HEK293 (cell line): ENCODE measurements around the gene TMCC1.

Source experiments
- CTCF ChIA-PET: fragments of 350-600 bp; formaldehyde crosslinking; extraction: SDS; loops from one replicate; lab custom pipeline; 2021; ENCODE audit warnings: antibody characterized with exemption; lab: Yijun Ruan, JAX
- POLR2A ChIA-PET: fragments of 300-600 bp; formaldehyde crosslinking; extraction: SDS; loops from one replicate; lab custom pipeline; 2020; ENCODE audit warnings: antibody characterized with exemption, inconsistent platforms; lab: Yijun Ruan, JAX
- H3K27ac ChIP-seq: fragments of 200-500 bp; sonication (Bioruptor generic); 2 replicates; pipeline ENCODE4 v1.5.1; 2014; ENCODE audit warnings: low read depth, low read length, control low read depth, inconsistent platforms; ENCODE audit errors: extremely low read depth
- H3K36me3 ChIP-seq, 2 experiments: fragments of 200-500 bp in 1 of 2; sonication (Bioruptor generic) in 1 of 2; 1 replicate in 1 of 2; 2 replicates in 1 of 2; pipeline ENCODE4 v1.5.1; 2014 to 2017; ENCODE audit warnings: inconsistent platforms in 2 of 2, low read length in 2 of 2; ENCODE audit not compliant: control insufficient read depth in 2 of 2, insufficient read depth in 1 of 2
- H3K4me1 ChIP-seq: fragments of 200-500 bp; sonication (Bioruptor generic); 2 replicates; pipeline ENCODE4 v1.5.1; 2014; ENCODE audit warnings: mild to moderate bottlenecking, low read length, inconsistent platforms; ENCODE audit not compliant: control insufficient read depth, insufficient read depth
- H3K4me3 ChIP-seq: 2 replicates; pipeline ENCODE4 v1.5.1; 2011; ENCODE audit warnings: low read depth, mild to moderate bottlenecking, control low read depth, low read length, moderate library complexity
- H3K9me3 ChIP-seq: fragments of 200-500 bp; sonication (Bioruptor generic); 2 replicates; pipeline ENCODE4 v1.5.1; 2014; ENCODE audit warnings: low read depth, low read length, inconsistent platforms; ENCODE audit not compliant: control insufficient read depth, insufficient read depth
- EGR2 ChIP-seq: fragments of 450-650 bp; formaldehyde crosslinking; IDR thresholded peaks from 2 replicates; pipeline ENCODE4 v1.5.1; 2016; ENCODE audit warnings: low read depth, missing biosample characterization, missing genetic modification characterization
- GLIS2 ChIP-seq: fragments of 450-650 bp; formaldehyde crosslinking; IDR thresholded peaks from 2 replicates; pipeline ENCODE4 v1.5.1; 2016; ENCODE audit warnings: missing biosample characterization, missing genetic modification characterization
- HOXD13 ChIP-seq: sonication (generic); formaldehyde crosslinking; IDR thresholded peaks from 2 replicates; pipeline ENCODE4 v1.8.0; 2022; ENCODE audit warnings: missing genetic modification reagents, borderline replicate concordance
- IKZF3 ChIP-seq: fragments of 450-650 bp; IDR thresholded peaks from 2 replicates; pipeline ENCODE4 v1.5.0; 2018; ENCODE audit warnings: missing biosample characterization, mild to moderate bottlenecking, missing genetic modification characterization, moderate library complexity
- ZBTB17 ChIP-seq: fragments of 450-650 bp; formaldehyde crosslinking; IDR thresholded peaks from 2 replicates; pipeline ENCODE4 v1.5.1; 2016; ENCODE audit warnings: missing biosample characterization, missing genetic modification characterization
- ZNF114 ChIP-seq: fragments of 450-650 bp; formaldehyde crosslinking; IDR thresholded peaks from 2 replicates; pipeline ENCODE4 v1.5.0; 2017; ENCODE audit warnings: missing biosample characterization, missing genetic modification characterization
- ZNF132 ChIP-seq: fragments of 450-650 bp; formaldehyde crosslinking; IDR thresholded peaks from 2 replicates; pipeline ENCODE4 v1.5.1; 2017; ENCODE audit warnings: missing biosample characterization, missing genetic modification characterization, borderline replicate concordance
- ZNF366 ChIP-seq: fragments of 450-650 bp; formaldehyde crosslinking; conservative IDR thresholded peaks from 2 replicates; pipeline ENCODE4 v1.5.1; 2016; ENCODE audit warnings: missing biosample characterization, missing genetic modification characterization
- ZNF416 ChIP-seq: fragments of 450-650 bp; formaldehyde crosslinking; IDR thresholded peaks from 2 replicates; pipeline ENCODE4 v1.5.1; 2016; ENCODE audit warnings: missing biosample characterization, missing genetic modification characterization
- ZNF423 ChIP-seq: fragments of 450-650 bp; formaldehyde crosslinking; IDR thresholded peaks from 2 replicates; pipeline ENCODE4 v1.5.1; 2016; ENCODE audit warnings: missing biosample characterization, missing genetic modification characterization
- ZNF548 ChIP-seq: fragments of 450-650 bp; formaldehyde crosslinking; IDR thresholded peaks from 2 replicates; pipeline ENCODE4 v1.5.1; 2016; ENCODE audit warnings: missing biosample characterization, missing genetic modification characterization
- ZNF792 ChIP-seq: fragments of 450-650 bp; formaldehyde crosslinking; IDR thresholded peaks from 2 replicates; pipeline ENCODE4 v1.5.1; 2016; ENCODE audit warnings: missing biosample characterization, missing genetic modification characterization
- ZNF830 ChIP-seq: fragments of 450-650 bp; IDR thresholded peaks from 2 replicates; pipeline ENCODE4 v1.5.0; 2018; ENCODE audit warnings: missing biosample characterization, missing genetic modification characterization, low read depth, mild to moderate bottlenecking, moderate library complexity
- ZSCAN23 ChIP-seq: fragments of 450-650 bp; formaldehyde crosslinking; IDR thresholded peaks from 2 replicates; pipeline ENCODE4 v1.5.1; 2016; ENCODE audit warnings: missing biosample characterization, missing genetic modification characterization
- TF ChIP-seq, protein P1 (sequence below): fragments of 450-650 bp; formaldehyde crosslinking; IDR thresholded peaks from 2 replicates; pipeline ENCODE4 v1.5.1; 2017; ENCODE audit warnings: missing biosample characterization, missing genetic modification characterization
- TF ChIP-seq, protein P2 (sequence below): fragments of 450-650 bp; formaldehyde crosslinking; IDR thresholded peaks from 2 replicates; pipeline ENCODE4 v1.5.1; 2016; ENCODE audit warnings: missing biosample characterization, missing genetic modification characterization
- TF ChIP-seq, protein P3 (sequence below): fragments of 450-650 bp; formaldehyde crosslinking; IDR thresholded peaks from 2 replicates; pipeline ENCODE4 v1.5.1; 2016; ENCODE audit warnings: missing biosample characterization, missing genetic modification characterization
- TF ChIP-seq, protein P4 (sequence below): fragments of 450-650 bp; formaldehyde crosslinking; IDR thresholded peaks from 2 replicates; pipeline ENCODE4 v1.5.1; 2017; ENCODE audit warnings: missing biosample characterization, mild to moderate bottlenecking, missing genetic modification characterization, moderate library complexity

Gene TMCC1

DNA sequence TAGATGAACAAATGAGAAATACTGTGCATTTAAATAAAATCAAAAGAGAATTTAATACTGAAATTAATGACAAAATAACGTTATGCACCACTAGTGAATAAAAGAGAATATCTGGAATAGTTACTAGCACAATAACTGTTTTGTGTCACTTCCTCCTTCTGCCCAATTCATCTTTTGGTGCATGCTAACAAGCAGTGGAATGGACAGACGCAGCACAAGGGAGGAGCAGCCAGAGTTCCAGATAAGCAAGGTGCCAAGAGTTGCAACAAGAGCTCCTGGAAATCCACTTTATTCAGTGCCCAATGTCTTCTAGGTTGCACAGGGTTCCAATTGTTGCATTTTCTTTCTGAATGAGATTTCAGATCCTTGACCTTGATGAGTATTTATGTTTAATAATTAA, 220.5 kb downstream of the TMCC1 start:
- H3K9me3 ChIP-seq = no peaks in the 10 kb centered on the region
- H3K36me3 ChIP-seq = peaks cover 0 to 17% of the 10 kb centered on the region in 2 experiments; a peak in 1 of 3 replicates
- no peaks in the 10 kb centered on the region for H3K4me1 ChIP-seq
- ChIA-PET CTCF (no interaction called here), POLR2A (interaction anchor here (0.8 kb wide), 1 partner anchor 8 kb away, joined by 3 read pairs; no protein-coding TSS in a partner anchor)
- no peak overlapping the region for H3K4me3 ChIP-seq
- TF ChIP-seq, protein P1, sequence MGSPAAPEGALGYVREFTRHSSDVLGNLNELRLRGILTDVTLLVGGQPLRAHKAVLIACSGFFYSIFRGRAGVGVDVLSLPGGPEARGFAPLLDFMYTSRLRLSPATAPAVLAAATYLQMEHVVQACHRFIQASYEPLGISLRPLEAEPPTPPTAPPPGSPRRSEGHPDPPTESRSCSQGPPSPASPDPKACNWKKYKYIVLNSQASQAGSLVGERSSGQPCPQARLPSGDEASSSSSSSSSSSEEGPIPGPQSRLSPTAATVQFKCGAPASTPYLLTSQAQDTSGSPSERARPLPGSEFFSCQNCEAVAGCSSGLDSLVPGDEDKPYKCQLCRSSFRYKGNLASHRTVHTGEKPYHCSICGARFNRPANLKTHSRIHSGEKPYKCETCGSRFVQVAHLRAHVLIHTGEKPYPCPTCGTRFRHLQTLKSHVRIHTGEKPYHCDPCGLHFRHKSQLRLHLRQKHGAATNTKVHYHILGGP = no peak
- TF ChIP-seq GLIS2 (tag by site-specific recombination) = no peak
- no peak overlapping the region for H3K27ac ChIP-seq

DNA sequence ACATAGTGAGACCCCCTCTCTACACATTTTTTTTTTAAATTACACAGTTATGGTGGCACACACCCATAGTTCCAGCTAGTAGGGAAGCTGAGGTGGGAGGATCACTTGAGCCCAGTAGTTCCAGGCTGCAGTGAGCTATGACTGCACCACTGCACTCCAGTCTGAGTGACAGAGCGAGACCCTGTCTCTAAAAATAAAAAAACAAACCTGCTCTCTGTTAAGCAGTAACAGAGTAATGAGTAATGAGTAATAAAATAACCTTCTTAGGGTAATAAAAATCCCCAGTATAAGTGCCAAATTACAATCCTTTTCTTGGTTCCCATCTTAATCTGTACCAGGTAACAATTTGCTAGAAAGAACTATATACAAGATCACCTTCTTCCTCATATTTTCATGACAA, 221.1 kb downstream of the TMCC1 start:
- TF ChIP-seq EGR2 (tag by site-specific recombination) (no peak), ZNF792 (tag by site-specific recombination) (no peak), ZBTB17 (tag by site-specific recombination) (no peak), HOXD13 (CRISPR knock-in tag) (no peak), IKZF3 (tag by site-specific recombination) (no peak), ZNF830 (no peak), ZNF366 (no peak), ZNF416 (no peak), ZNF423 (tag by site-specific recombination) (no peak), ZNF548 (tag by site-specific recombination) (no peak), ZNF132 (tag by site-specific recombination) (no peak), ZSCAN23 (tag by site-specific recombination) (no peak), ZNF114 (tag by site-specific recombination) (no peak)
- TF ChIP-seq, protein P2, sequence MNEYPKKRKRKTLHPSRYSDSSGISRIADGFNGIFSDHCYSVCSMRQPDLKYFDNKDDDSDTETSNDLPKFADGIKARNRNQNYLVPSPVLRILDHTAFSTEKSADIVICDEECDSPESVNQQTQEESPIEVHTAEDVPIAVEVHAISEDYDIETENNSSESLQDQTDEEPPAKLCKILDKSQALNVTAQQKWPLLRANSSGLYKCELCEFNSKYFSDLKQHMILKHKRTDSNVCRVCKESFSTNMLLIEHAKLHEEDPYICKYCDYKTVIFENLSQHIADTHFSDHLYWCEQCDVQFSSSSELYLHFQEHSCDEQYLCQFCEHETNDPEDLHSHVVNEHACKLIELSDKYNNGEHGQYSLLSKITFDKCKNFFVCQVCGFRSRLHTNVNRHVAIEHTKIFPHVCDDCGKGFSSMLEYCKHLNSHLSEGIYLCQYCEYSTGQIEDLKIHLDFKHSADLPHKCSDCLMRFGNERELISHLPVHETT (tag by site-specific recombination) = no peak
- TF ChIP-seq, protein P3, sequence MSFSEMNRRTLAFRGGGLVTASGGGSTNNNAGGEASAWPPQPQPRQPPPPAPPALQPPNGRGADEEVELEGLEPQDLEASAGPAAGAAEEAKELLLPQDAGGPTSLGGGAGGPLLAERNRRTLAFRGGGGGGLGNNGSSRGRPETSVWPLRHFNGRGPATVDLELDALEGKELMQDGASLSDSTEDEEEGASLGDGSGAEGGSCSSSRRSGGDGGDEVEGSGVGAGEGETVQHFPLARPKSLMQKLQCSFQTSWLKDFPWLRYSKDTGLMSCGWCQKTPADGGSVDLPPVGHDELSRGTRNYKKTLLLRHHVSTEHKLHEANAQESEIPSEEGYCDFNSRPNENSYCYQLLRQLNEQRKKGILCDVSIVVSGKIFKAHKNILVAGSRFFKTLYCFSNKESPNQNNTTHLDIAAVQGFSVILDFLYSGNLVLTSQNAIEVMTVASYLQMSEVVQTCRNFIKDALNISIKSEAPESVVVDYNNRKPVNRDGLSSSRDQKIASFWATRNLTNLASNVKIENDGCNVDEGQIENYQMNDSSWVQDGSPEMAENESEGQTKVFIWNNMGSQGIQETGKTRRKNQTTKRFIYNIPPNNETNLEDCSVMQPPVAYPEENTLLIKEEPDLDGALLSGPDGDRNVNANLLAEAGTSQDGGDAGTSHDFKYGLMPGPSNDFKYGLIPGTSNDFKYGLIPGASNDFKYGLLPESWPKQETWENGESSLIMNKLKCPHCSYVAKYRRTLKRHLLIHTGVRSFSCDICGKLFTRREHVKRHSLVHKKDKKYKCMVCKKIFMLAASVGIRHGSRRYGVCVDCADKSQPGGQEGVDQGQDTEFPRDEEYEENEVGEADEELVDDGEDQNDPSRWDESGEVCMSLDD (tag by site-specific recombination) = no peak
- TF ChIP-seq, protein P4, sequence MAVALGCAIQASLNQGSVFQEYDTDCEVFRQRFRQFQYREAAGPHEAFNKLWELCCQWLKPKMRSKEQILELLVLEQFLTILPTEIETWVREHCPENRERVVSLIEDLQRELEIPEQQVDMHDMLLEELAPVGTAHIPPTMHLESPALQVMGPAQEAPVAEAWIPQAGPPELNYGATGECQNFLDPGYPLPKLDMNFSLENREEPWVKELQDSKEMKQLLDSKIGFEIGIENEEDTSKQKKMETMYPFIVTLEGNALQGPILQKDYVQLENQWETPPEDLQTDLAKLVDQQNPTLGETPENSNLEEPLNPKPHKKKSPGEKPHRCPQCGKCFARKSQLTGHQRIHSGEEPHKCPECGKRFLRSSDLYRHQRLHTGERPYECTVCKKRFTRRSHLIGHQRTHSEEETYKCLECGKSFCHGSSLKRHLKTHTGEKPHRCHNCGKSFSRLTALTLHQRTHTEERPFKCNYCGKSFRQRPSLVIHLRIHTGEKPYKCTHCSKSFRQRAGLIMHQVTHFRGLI (tag by site-specific recombination) = no peak
- Histone ChIP-seq H3K4me1 (no peaks in the 10 kb centered on the region), H3K27ac (no peak overlapping the region), H3K4me3 (no peak overlapping the region), H3K9me3 (no peaks in the 10 kb centered on the region), H3K36me3 (peaks cover 0 to 17% of the 10 kb centered on the region in 2 experiments; a peak in 1 of 3 replicates)
- POLR2A ChIA-PET = no interaction called here
- CTCF ChIA-PET = no interaction called here
